Stimulated activated CD4-positive, alpha-beta T cell treated with anti-CD3 and anti-CD28 coated beads, Interleukin-12 subunit alpha, Interleukin-12 subunit beta, amount 100 ng/mL, for 24 hours (primary cell): ENCODE measurements around the gene UBXN11.
"Not testable (repeated sequence)": the region's sequence is repeated elsewhere in the genome, so short reads cannot be mapped to it uniquely, and the experiment has no call there.

Experiments
- DNase-seq, 2 experiments: peaks; one replicate each; pipeline ENCODE4 v3.0.0-alpha.2; 2020; ENCODE audit warnings: low read depth in 2 of 2

UBXN11 gene

DNA sequence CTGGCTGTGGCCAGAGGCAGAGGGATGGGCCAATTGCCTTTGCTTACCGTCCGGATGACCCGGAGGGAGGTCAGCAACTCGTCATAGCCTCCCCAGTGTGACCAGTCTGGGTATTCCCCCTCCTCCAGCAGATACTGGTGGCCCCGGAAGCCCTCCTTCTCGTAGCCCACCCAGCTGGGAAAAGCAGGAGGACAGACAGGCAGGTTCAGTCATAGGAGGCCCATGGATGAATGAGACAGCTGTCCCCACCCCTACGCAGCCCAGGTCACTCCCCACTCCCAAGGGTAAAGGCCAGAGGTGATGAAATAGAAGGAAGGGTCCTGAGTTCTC is 30.7 kb upstream of the UBXN11 start:
- DNase-seq, result no peak

DNA sequence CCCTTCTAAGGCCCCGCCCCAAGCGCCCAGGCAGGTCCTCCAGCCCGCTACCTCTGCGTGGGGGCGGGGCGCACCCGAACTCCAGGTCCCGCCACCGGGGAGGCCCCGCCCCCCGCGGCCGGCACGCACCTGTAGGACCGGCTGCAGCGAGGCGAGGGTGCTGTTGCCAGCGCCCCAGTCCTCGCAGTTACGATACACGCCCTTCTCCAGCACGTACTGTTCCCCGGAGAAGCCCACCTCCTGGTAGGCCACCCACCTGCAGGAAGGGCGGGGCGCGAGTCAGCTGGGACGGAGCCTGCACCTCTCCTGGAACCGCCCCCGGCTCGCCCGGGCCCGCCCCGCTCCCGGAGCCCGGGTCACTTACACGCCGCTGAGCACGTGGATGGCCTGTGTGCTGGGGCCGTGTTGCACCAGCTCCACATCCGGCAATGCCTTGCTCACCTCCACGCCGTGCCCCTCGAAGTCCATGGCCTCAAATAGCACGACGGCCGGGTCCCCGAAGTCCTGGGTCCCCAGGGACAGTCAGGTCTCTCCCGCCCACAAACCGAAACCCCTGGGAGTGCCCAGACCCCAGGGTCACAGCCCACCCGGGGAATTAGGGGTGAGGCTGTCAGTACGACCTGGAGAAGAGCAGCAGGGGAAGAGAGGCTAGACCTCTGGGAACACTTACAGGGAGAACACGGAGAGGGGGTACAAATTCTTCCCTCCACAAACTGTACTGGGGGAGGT is 30.2 kb upstream of the UBXN11 start:
- DNase-seq, result peak; percentile 62 to 84

DNA sequence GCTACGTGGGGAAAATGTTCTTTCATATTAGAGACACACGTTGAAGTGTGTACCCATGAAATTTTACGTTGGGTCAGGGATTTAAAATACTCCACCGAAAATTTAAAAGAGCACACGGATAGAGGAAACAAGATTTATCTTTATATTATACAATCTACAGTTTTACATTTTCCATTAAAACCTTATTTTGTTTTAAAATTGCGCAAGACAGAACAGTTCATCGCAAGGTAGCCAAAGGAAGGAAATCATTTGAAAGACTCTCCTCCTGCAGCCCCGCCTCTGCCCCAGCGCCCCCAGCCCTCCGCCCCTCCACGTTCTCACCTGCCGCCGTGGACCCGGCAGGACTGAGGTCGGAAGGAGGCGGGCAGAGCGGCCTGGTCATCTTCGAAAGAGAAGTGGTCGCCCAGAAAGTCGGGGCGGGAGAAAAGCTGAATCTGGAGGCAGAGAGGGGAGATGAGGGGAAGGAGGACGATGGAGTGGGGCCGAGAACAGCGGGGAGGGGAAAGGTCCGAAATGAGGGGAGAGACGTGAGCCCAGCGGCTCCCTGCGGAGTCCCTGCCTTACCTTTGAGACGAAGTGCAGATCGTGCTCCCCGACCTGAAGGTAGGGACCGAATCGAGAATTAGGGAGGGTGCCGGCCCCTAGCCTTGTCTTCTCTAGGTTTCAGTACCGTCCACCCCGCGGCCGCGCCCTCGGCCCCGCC is 29.5 kb upstream of the UBXN11 start:
- no peak for DNase-seq

DNA sequence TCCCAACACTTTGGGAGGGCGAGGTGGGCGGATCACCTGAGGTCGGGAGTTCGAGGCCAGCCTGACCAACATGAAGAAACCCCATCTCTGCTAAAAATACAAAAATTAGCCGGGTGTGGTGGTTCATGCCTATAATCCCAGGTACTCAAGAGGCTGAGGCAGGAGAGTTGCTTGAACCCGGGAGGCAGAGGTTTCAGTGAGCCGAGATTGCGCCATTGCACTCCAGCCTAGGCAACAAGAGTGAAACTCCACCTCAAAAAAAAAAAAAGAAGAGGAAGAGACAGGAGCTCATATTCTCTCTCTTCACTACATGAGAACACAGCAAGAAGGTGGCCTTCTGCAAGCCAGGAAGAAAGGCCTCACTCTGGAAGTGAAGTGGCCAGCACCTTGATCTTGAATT is 26.9 kb upstream of the UBXN11 start:
- not testable (repeated sequence) for DNase-seq

DNA sequence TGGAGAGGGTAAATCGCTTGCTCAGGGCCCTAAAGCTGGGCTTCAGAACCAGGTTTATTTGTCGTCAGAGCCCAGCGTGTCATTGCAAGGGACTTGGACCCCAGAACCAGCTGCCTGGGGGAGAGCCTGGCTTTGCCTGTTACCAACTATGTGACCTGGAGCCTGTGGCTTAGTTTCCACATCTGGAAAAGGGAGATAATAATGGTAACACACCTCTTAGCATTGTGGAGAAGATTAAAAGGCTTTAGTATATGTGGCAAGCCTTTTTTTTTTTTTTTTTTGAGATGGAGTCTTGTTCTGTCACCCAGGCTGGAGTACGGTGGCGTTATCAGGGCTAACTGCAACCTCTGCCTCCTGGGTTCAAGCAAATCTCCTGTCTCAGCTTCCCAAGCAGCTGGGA is 23.8 kb upstream of the UBXN11 start:
- DNase-seq, result no peak

DNA sequence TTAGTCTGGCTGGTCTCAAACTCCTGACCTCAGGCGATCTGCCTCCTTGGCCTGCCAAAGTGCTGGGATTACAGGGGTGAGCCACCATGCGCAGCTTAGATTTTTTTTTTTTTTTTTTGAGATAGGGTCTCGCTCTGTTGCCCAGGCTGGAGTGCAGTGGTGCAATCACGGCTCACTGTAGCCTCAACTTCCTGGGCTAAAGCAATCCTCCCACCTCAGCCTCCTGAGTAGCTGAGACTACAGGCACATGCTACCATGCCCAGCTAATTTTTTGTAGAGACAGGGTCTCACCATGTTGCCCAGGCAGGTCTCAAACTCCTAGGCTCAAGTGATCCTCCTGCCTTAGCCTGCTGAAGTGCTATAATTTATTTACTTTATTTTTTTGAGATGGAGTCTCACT is 22.9 kb upstream of the UBXN11 start:
- not testable (repeated sequence) for DNase-seq

DNA sequence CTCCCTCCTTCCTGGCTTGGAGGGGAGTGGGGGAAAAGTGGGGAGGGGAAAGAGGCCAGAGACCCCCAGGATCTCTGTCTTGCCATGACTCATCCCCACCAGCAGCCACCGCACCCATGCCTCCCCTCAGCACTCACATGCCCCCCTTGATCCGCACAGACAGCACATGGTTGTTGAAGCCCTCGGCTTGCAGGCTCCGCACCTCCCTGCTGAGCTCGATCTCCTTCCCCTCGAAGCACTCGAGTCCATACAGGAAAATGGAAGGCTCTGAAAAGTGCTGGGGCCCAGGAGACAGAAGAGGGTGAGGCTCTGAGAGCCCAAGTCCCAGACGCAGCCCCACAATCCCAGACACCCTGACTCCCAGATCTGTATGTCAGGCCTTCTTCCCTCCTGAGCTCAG is 22.2 kb upstream of the UBXN11 start:
- no peak for DNase-seq

DNA sequence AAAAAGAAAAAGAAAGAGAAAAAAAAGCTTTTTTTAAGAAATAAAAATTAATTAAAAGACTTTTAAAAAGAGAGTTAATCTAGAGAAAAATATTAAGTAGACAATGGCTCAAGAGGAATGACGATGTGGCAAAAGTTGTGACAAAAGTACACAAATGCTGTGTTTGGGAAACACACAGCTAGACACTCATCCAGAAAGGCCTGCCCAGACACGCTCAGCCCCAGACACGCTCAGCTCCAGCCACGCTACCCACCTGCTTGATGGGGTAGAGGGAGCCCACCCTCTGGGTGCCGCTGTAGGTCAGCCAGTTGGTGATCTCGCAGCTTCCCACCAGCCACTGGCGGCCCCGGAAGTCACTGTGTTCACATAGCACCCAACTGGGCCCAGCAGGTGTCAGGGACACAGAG is 21.5 kb upstream of the UBXN11 start:
- DNase-seq, result no peak

DNA sequence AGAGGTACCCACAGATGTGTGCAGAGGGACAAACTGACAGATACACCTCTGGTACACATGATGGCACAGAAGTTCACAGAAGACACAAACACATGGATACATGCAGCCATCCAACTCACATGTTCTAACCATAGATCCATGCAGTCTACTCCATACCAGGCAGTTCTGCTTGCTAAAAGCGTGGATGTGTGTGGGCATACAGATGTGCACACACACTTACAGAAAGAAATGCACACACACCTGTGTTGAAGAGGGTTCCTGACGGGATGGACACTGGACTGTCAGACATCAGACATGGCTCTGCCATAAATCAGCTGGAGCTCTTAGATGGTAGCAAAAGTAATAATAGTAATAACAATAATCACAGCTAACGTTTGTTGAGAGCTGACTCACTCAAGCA is 18.1 kb upstream of the UBXN11 start:
- DNase-seq, result no peak

DNA sequence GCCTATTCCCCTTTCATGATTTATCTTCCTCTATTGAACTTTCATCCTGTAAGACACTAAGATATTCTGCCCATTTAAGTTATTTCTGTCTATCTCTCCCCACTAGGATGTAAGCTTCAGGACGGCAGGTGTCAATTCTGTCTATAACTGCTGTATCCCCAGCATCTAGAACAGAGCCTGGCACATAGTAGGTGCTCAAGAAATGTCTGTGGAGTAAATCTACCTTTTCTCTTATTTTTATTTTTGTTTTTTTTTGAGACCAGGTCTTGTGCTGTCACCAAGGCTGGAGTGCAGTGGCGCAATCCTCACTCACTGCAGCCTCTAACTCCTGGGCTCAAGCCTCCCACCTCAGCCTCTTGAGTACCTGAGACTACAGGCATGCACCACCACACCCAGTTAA is 16.9 kb upstream of the UBXN11 start:
- no peak for DNase-seq

DNA sequence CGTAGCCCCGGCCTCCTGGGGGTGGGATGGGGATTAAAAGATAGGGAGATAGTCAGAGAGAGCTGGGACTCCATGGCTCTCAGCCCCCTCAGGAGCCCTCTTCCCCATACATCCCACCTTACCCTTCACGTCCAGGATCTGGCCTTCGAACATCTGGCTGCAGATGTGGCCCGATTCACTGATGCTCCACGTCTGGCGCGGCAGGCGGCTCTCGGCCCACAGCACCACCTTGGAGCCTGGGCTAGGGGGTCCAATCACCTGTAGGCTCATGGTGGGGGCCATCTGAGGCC is 15.6 kb upstream of the UBXN11 start:
- no peak for DNase-seq

DNA sequence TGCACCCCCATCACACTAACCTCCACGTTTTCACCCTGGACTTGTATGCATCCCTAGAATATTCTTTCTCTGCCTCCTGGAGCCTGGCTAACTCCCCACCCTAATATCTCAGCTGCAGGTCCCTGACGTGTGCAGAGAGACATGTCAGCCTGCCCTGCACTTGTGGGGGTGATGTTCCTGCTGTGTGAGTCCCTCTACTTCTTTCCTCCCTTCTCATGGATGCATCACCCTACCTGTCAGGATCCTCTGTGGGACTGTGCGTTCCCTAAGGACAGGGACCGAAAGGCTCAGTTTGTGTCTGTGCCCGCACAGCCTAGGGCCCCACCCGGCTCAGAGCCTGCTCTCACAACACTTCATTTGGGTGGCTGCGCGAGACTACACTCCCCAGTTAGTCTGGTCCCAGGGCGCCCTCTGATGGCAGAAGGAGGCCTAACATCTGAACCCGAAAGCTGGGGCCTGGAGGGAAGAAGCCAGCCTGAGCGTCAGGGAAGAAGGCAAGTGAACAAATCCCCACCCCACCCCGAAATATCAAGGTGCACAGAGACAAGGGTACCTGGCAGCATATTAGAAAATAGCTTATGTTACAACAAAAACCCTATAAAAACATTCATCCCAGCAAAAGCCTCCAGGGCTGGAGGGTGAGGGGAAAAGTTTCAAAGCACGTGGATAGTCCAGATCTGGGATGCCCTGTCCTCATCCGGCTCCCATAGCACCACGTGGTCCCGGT is 15.0 kb upstream of the UBXN11 start:
- peak; percentile 92 to 98 for DNase-seq

DNA sequence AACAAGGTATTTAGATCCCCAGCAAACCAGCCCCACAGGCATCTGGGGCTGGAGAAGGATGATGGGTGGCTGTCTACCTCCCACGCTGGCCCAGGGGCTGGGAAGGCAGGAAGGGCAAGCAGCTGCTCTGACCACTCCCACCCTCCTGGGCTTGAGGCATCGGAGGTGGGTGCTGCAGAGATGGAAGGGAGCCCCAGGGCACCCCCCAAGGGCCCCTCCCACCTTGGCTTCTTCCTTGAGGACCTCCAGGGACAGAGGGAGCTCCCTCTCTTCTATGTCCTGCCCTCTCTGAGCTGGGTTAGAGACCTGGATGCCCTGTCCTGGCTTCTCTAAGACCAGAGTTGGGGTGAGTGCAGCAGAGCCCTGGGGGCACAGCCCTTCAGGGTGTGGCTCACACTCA is 14.5 kb upstream of the UBXN11 start:
- no peak for DNase-seq

DNA sequence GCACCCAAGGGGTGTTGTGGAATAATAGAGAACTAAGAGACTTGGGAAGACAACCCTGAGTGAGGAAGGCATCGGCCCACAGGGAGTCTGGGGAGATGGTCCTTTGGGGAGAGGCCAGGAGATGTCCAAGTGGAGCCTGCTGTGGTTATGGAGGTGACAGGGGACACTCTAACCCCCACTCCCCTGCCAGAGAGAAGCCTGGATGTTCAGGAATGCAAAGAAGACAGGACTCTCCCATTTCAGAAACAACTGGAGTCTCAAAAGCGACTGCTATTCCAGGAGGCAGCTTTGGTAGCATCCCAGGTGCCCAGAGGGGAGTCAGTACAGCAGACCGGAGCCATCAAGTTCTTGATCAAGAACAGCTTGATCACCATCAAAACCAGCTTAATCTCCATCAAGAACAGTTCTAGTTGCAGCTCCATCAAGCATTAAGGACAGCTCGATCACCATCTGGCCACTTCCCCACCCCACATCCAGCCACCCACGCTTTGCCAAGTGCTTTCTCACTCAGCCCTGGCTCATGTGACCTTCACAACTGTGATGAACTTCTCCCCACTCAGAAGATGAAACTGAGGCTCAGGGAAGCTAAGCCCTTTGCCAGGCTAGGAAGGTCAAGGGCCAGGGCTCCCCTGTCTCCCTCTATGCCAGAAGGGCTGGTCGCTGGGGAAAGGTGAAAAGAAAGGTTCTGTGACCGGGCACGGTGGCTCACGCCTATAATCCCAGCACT is 12.1 kb upstream of the UBXN11 start:
- DNase-seq, result no peak

DNA sequence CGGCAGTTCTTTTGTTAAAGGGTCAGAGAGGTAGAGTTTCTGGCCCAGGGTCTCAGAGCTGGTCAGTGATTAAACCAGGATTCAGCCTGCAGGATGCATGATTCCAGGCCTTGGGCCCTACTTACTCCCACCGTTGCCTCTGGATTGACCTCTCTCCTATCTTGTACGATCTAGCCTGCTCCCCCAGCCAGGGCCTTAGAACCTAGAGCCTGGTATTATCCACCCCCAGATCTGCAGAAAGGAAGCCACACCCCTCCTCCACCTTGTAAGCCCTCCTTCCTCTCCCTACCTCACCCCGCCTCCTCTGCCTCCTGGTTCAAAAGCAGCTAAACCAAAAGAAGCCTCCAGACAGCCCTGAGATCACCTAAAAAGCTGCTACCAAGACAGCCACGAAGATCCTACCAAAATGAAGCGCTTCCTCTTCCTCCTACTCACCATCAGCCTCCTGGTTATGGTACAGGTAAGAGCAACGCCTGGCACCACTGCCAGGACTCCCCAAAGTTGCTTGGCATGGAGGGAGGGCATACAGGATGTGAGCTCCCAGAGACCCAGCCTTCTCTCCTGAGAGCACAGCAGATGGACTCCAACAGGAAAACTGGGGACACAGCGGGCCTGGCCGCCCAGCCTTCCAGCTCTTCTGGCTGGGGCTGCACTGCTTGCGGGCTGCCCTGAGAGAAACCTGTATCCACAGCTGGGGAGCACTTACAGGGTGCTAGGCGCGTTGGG is 11.3 kb upstream of the UBXN11 start, which contains the start of gene CD52:
CD52 (plus strand) TSS at position 347 of the 726 bp plus-strand sequence; CDS start at position 407, 60 bp downstream.
- DNase-seq, result peak in 1 of 2 experiments; percentile 58

DNA sequence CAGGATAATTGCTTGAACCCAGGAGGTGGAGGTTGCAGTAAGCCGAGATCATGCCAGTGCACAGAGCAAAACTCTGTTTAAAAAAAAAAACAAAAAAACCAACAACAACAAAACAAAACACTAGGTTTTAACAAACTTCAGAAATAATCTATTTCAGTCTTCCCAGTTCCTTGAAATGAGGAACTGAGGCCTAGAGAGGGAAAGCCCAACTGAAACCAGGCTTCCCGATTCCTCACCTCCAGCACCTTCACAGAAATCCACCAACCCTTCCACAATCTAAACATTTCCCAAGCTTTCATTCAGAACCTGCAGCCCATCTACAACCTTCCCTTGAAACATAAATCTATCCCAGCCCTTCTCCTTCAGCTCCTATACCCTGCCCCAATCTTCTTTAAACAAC is 10.7 kb upstream of the UBXN11 start:
- DNase-seq, result no peak

DNA sequence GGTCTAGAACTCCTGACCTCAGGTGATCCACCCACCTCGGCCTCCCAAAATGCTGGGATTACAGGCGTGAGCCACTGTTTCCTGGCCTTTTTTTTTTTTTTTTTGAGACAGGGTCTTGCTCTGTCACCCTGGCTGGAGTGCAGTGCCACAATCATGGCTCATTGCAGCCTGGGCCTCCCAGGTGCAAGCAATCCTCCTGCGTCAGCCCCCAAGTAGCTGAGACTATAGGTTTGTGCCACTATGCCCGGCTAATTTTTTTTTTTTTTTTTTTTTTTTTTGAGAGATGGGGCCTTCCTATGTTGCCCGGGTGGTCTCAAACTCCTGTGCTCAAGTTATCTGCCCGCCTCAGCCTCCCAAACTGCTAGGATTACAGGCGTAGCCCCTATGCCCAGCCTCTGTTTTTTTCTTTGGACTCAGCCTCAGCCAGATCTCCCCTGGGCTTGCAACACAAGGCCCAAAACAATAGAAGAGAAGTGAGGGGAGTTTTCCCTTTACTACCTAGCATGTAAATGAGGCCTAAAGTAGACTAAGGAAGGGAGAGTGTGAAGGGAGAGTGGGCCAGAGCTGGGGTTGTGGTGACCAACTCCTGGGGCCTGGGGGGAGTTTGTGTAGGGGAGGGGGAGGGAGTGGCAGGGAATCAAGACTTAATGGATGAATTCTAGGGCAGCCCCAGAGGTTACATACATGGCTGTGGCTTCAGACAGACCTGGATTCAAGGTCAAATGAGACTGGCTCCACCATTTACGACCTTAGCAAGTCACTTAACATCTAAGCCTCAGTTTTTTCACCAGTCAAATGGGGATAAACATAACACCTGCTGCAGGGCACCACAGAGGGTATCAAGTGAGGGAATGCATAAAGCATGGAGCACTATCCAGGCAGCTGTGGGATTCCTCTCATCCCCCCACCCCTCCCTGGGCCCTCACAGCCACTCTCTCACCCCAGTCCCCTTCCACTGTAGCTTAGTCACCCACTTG is 9.7 kb upstream of the UBXN11 start:
- no peak for DNase-seq

DNA sequence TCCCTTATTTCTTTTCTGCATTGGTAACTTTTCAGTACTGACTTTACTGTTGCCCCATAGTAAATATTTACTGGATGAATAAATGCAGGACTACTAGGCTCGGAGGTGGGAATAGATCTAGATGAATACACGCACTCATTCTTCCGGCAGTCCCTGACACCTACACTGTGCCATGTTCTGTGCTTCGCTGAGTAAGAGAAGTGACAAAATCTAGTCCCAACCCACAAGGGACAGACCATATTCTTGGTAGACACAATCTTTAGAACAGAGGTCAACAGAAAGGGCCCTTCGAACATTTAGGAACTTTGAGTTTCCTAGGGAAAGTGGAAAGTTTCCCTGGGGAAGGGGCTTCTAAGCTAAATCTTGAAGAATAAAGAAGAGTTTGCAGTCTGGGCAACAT is 8.1 kb upstream of the UBXN11 start:
- DNase-seq, result no peak

DNA sequence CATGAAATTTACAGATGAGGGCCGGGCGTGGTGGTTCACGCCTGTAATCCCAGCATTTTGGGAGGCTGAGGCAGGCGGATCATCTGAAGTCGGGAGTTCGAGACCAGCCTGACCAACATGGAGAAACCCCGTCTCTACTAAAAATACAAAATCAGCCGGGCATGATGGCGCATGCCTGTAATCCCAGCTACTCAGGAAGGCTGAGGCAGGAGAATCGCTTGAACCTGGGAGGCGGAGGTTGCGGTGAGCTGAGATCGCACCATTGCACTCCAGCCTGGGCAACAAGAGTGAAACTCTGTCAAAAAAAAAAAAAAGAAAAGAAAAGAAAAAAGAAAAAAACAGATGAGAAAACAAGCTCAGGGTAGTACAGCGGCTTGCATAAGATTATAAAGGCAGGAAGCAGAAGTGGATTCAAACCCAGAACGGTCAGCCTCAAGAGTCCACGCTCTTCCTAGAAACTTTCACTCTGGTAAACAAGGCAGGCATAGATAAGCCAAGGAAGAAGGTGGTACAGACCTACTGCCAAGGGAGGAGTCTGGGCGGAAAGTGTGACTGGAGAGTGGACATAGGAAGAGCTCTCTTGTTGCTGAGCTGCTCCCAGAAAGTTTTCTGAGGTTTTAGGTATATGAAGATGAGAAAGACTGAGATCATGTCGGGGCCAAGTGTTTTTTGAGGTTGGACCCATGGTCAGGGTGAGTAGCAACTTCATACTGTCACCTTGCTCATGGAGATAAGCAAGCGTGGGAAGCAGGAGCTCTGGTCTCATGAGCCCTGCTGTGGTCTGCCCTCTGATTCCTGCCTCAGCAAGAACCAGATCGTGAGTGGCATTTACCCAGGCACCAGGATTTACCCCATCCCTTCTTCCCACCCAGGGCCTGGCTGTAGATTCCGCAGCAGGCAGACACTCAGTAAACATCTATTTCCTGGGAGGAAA is 1.8 kb upstream of the UBXN11 start:
- DNase-seq, result not testable (repeated sequence)
